BJ (cell line): Measurements from ENCODE around the gene ZBTB20. TPM values are rescaled to one million over a fixed set of nuclear protein-coding genes. Genes with fewer than 3 reads are reported as not detected.

Experiments used
- CTCF ChIA-PET: fragments of 350-600 bp; formaldehyde crosslinking; extraction: SDS; loops from one replicate; lab custom pipeline; 2021; ENCODE audit warnings: antibody characterized with exemption, inconsistent platforms; lab: Yijun Ruan, JAX
- POLR2A ChIA-PET: fragments of 300-600 bp; sonication (Branson Sonifier 250); formaldehyde crosslinking; extraction: SDS; loops from one replicate; lab custom pipeline; 2021; ENCODE audit warnings: antibody characterized with exemption; lab: Charles Lee
- DNase-seq: peaks from one replicate; pipeline ENCODE4 v3.0.0-alpha.2; 2011; ENCODE audit warnings: low read depth
- H3K27me3 ChIP-seq: 2 replicates; pipeline ENCODE4 v1.6.0; 2011; ENCODE audit warnings: low read length; ENCODE audit not compliant: control insufficient read depth, insufficient read depth
- H3K36me3 ChIP-seq: 2 replicates; pipeline ENCODE4 v1.5.1; 2011; ENCODE audit warnings: low read length; ENCODE audit not compliant: control insufficient read depth, insufficient read depth
- H3K4me3 ChIP-seq: 2 replicates; pipeline ENCODE4 v1.5.1; 2011; ENCODE audit warnings: low read depth, mild to moderate bottlenecking, control low read depth, low read length
- CTCF ChIP-seq: IDR thresholded peaks from 2 replicates; pipeline ENCODE4 v1.5.1; 2011; ENCODE audit warnings: low read depth, mild to moderate bottlenecking, control low read depth, inconsistent platforms, low read length, moderate library complexity; ENCODE audit not compliant: insufficient read depth
- polyA plus RNA-seq: library from polyadenylated mRNA; depleted of rRNA; stranded (reverse); fragments of >200 nt; gene quantifications from 2 replicates; pipeline ENCODE4 v1.2.3, GENCODE V29; 2011

The ZBTB20 gene
- polyA plus RNA-seq, 1 experiment: 6.0 TPM

- peak; percentile 38; the same call in 1 of the 2 replicates for TF ChIP-seq CTCF
- no peak for DNase-seq
These were observed 784.3 kb downstream of the ZBTB20 start for GRCh38 chr3:114362815-114363214.

GRCh38 chr3:114361391-114361790, 785.7 kb downstream of the ZBTB20 start:
- POLR2A ChIA-PET: no interaction called here
- CTCF ChIA-PET: no interaction called here
- no peak for TF ChIP-seq CTCF

More at GRCh38 chr3:114362815-114363214, 784.3 kb downstream of the ZBTB20 start:
- ChIA-PET POLR2A (no interaction called here), CTCF (interaction anchor here (0.7 to 2.6 kb wide), 20 partner anchors 10 to 778 kb away, joined by 3 to 12 read pairs (median 4); no protein-coding TSS in a partner anchor)
- no peak overlapping the region for H3K4me3 ChIP-seq
- no peaks in the 10 kb centered on the region for H3K27me3 ChIP-seq
- H3K36me3 ChIP-seq: no peaks in the 10 kb centered on the region

GRCh38 chr3:114356525-114356924, 790.6 kb downstream of the ZBTB20 start:
- ChIA-PET POLR2A (interaction anchor here (0.6 kb wide), 1 partner anchor 28 kb away, joined by 3 read pairs; no protein-coding TSS in a partner anchor), CTCF (interaction anchor here (0.9 kb wide), 1 partner anchor 309 kb away, joined by 3 read pairs; no protein-coding TSS in a partner anchor)
- Histone ChIP-seq H3K36me3 (peaks cover under 1% of the 10 kb centered on the region; the same call in 1 of the 2 replicates), H3K4me3 (no peak overlapping the region), H3K27me3 (no peaks in the 10 kb centered on the region)
- no peak for DNase-seq
- no peak for TF ChIP-seq CTCF

More at GRCh38 chr3:114361391-114361790, 785.7 kb downstream of the ZBTB20 start:
- Histone ChIP-seq H3K36me3 (no peaks in the 10 kb centered on the region), H3K27me3 (no peaks in the 10 kb centered on the region), H3K4me3 (no peak overlapping the region)
- DNase-seq: no peak

GRCh38 chr3:114356066-114356465, 791.0 kb downstream of the ZBTB20 start:
- DNase-seq: no peak
- H3K4me3 ChIP-seq: no peak overlapping the region

More at GRCh38 chr3:114356066-114356465, 791.0 kb downstream of the ZBTB20 start:
- Histone ChIP-seq H3K27me3 (no peaks in the 10 kb centered on the region), H3K36me3 (peaks cover 4% of the 10 kb centered on the region)
- POLR2A ChIA-PET: interaction anchor here (0.6 kb wide), 2 partner anchors 8 to 28 kb away, joined by 3 to 4 read pairs; no protein-coding TSS in a partner anchor
- CTCF ChIA-PET: interaction anchor here (0.9 kb wide), 1 partner anchor 310 kb away, joined by 3 read pairs; no protein-coding TSS in a partner anchor
- no peak for TF ChIP-seq CTCF
